GM23248 (cell line): ENCODE data around the gene MTRR. TPM values are rescaled to one million over a fixed set of nuclear protein-coding genes. Genes with fewer than 3 reads are reported as not detected.

ENCODE experiments used
- DNase-seq: peaks from one replicate; pipeline ENCODE4 v3.0.0-alpha.2; 2015
- H2AFZ ChIP-seq: fragments of 200-600 bp; sonication (generic); 2 replicates; pipeline ENCODE4 v1.6.1; 2016; ENCODE audit warnings: antibody characterized with exemption
- H3F3A ChIP-seq: fragments of 200-600 bp; sonication (generic); 2 replicates; pipeline ENCODE4 v1.6.1; 2016; ENCODE audit warnings: mild to moderate bottlenecking, antibody characterized with exemption, mixed run types; ENCODE audit not compliant: insufficient read depth
- H3K27ac ChIP-seq: fragments of 200-600 bp; sonication (generic); 2 replicates; pipeline ENCODE4 v1.5.1; 2016; ENCODE audit warnings: mild to moderate bottlenecking
- H3K27me3 ChIP-seq: fragments of 200-600 bp; sonication (generic); replicated peaks from 2 replicates; pipeline ENCODE4 v1.6.1; 2016; ENCODE audit warnings: mild to moderate bottlenecking; ENCODE audit not compliant: insufficient read depth
- H3K36me3 ChIP-seq: fragments of 200-600 bp; sonication (generic); 2 replicates; pipeline ENCODE4 v1.6.1; 2016; ENCODE audit warnings: low read depth, mild to moderate bottlenecking
- H3K4me1 ChIP-seq: fragments of 200-600 bp; sonication (generic); 2 replicates; pipeline ENCODE4 v1.6.1; 2016; ENCODE audit warnings: mild to moderate bottlenecking; ENCODE audit not compliant: insufficient read depth
- H3K4me2 ChIP-seq: fragments of 200-600 bp; sonication (generic); one replicate; pipeline ENCODE4 v1.6.1; 2016; ENCODE audit warnings: mild to moderate bottlenecking; ENCODE audit not compliant: unreplicated experiment
- H3K4me3 ChIP-seq: fragments of 200-600 bp; sonication (generic); 2 replicates; pipeline ENCODE4 v1.5.1; 2016; ENCODE audit warnings: mild to moderate bottlenecking
- H3K79me2 ChIP-seq: fragments of 200-600 bp; sonication (generic); 2 replicates; pipeline ENCODE4 v1.6.1; 2016; ENCODE audit warnings: mild to moderate bottlenecking; ENCODE audit not compliant: insufficient read depth
- H3K9ac ChIP-seq: fragments of 200-600 bp; sonication (generic); 2 replicates; pipeline ENCODE4 v1.6.1; 2016; ENCODE audit warnings: mild to moderate bottlenecking
- H3K9me2 ChIP-seq: fragments of 200-600 bp; sonication (generic); 2 replicates; pipeline ENCODE4 v1.6.1; 2016; ENCODE audit warnings: mixed run types, mild to moderate bottlenecking, moderate library complexity; ENCODE audit not compliant: insufficient read depth
- H3K9me3 ChIP-seq: fragments of 200-600 bp; sonication (generic); one replicate; pipeline ENCODE4 v1.6.1; 2017; ENCODE audit warnings: low read depth
- H4K20me1 ChIP-seq: fragments of 200-600 bp; sonication (generic); 2 replicates; pipeline ENCODE4 v1.6.0; 2016; ENCODE audit not compliant: insufficient read depth
- EZH2 ChIP-seq: fragments of 200-600 bp; sonication (generic); IDR thresholded peaks from 2 replicates; pipeline ENCODE4 v1.6.1; 2018; ENCODE audit warnings: antibody characterized with exemption, mild to moderate bottlenecking; ENCODE audit not compliant: insufficient read depth, poor library complexity, severe bottlenecking
- EZH2phosphoT487 ChIP-seq: fragments of 200-600 bp; sonication (generic); IDR thresholded peaks from 2 replicates; pipeline ENCODE4 v1.6.1; 2018; ENCODE audit warnings: antibody characterized with exemption, moderate library complexity, mild to moderate bottlenecking, low read depth; ENCODE audit not compliant: insufficient read depth
- WGBS, 2 experiments: methylation state at CpG; one replicate each; pipeline ENCODE4 v1.1.6; 2015 to 2017; ENCODE audit warnings: low lambda C conversion rate in 2 of 2, low coverage in 1 of 2; ENCODE audit errors: missing lambda C conversion rate in 2 of 2; 5-methylcytosine and 5-hydroxymethylcytosine counted together
- in situ Hi-C: fragments of 300-500 bp; cut with MboI; formaldehyde crosslinking; loops from 2 replicates; pipeline ENCODE4 v1.15.0; 2020
- polyA plus RNA-seq: library from polyadenylated mRNA; unstranded; fragments of >200 nt; fragmentation: Nextera tagmentation; extraction: Ambion mirVana; gene quantifications from 2 replicates; pipeline ENCODE4 v1.2.1, GENCODE V29; 2016
- total RNA-seq: library from RNA; depleted of rRNA; stranded (reverse); fragments of >200 nt; shearing (Covaris generic); gene quantifications from 2 replicates; pipeline ENCODE4 v1.2.3, GENCODE V29; 2014

Gene MTRR
- total and polyA plus RNA-seq, 2 experiments from 2014 or later = 27.6 to 29.3 TPM

GRCh38 chr5:7842531-7842930 lies 26.4 kb upstream of the MTRR start:
- Histone ChIP-seq H3K9me3 (no peaks in the 10 kb centered on the region), H3K4me2 (no peak overlapping the region), H3F3A (no peaks in the 10 kb centered on the region), H2AFZ (no peak overlapping the region), H3K4me1 (no peaks in the 10 kb centered on the region), H3K9me2 (no peaks in the 10 kb centered on the region), H3K79me2 (no peaks in the 10 kb centered on the region), H4K20me1 (no peaks in the 10 kb centered on the region), H3K9ac (no peak overlapping the region), H3K27me3 (peaks cover 14% of the 10 kb centered on the region), H3K4me3 (no peak overlapping the region), H3K27ac (no peak overlapping the region), H3K36me3 (no peaks in the 10 kb centered on the region)
- in situ Hi-C loops = no loop called here
- WGBS, 2 experiments = 21% methylated on average over 2 of the region's 2 CpGs
- TF ChIP-seq EZH2phosphoT487 = no peak
- TF ChIP-seq EZH2 = no peak
- no peak for DNase-seq

- in situ Hi-C loops = no loop called here
- H3K27me3 ChIP-seq = peaks cover 26% of the 10 kb centered on the region
- H3F3A ChIP-seq = no peaks in the 10 kb centered on the region
- no peaks in the 10 kb centered on the region for H3K9me3 ChIP-seq
- H2AFZ ChIP-seq = no peak overlapping the region
- no peaks in the 10 kb centered on the region for H3K9me2 ChIP-seq
- H4K20me1 ChIP-seq = no peaks in the 10 kb centered on the region
- no peaks in the 10 kb centered on the region for H3K4me1 ChIP-seq
- H3K79me2 ChIP-seq = no peaks in the 10 kb centered on the region
- no peak overlapping the region for H3K9ac ChIP-seq
- DNase-seq = no peak
- H3K27ac ChIP-seq = no peak overlapping the region
- TF ChIP-seq EZH2 = no peak
- no peak for TF ChIP-seq EZH2phosphoT487
- H3K4me2 ChIP-seq = no peak overlapping the region
- H3K4me3 ChIP-seq = no peak overlapping the region
- H3K36me3 ChIP-seq = no peaks in the 10 kb centered on the region
Measured at GRCh38 chr5:7844901-7845300, 24.0 kb upstream of the MTRR start.

- no peak for DNase-seq
- no peak overlapping the region for H2AFZ ChIP-seq
- no peaks in the 10 kb centered on the region for H3K36me3 ChIP-seq
- no peaks in the 10 kb centered on the region for H3K79me2 ChIP-seq
- no peak overlapping the region for H3K27ac ChIP-seq
- in situ Hi-C loops = no loop called here
- no peaks in the 10 kb centered on the region for H3K9me3 ChIP-seq
- H4K20me1 ChIP-seq = no peaks in the 10 kb centered on the region
- TF ChIP-seq EZH2 (no peak), EZH2phosphoT487 (no peak)
- no peaks in the 10 kb centered on the region for H3K9me2 ChIP-seq
- no peak overlapping the region for H3K4me2 ChIP-seq
- H3K4me1 ChIP-seq = no peaks in the 10 kb centered on the region
- no peak overlapping the region for H3K4me3 ChIP-seq
- no peak overlapping the region for H3K9ac ChIP-seq
- no peaks in the 10 kb centered on the region for H3F3A ChIP-seq
- 53% methylated on average over 7 of the region's 7 CpGs for WGBS, 2 experiments
- peaks cover 29% of the 10 kb centered on the region for H3K27me3 ChIP-seq
Measured at GRCh38 chr5:7845557-7845956, 23.4 kb upstream of the MTRR start.

GRCh38 chr5:7846327-7846726 lies 22.6 kb upstream of the MTRR start:
- Histone ChIP-seq H3K79me2 (no peaks in the 10 kb centered on the region), H3K27ac (no peak overlapping the region), H4K20me1 (no peaks in the 10 kb centered on the region), H3F3A (no peaks in the 10 kb centered on the region), H3K36me3 (no peaks in the 10 kb centered on the region), H3K4me3 (no peak overlapping the region), H3K9me2 (no peaks in the 10 kb centered on the region), H3K9ac (no peak overlapping the region), H2AFZ (no peak overlapping the region), H3K4me1 (no peaks in the 10 kb centered on the region), H3K4me2 (no peak overlapping the region), H3K9me3 (no peaks in the 10 kb centered on the region), H3K27me3 (peaks cover 29% of the 10 kb centered on the region)
- WGBS, 2 experiments = 73 to 80% methylated on average over 5 of the region's 5 CpGs
- in situ Hi-C loops = no loop called here
- TF ChIP-seq EZH2phosphoT487 = no peak
- no peak for TF ChIP-seq EZH2
- DNase-seq = no peak

GRCh38 chr5:7848296-7848695 lies 20.7 kb upstream of the MTRR start:
- in situ Hi-C loops = no loop called here
- no peak overlapping the region for H3K4me2 ChIP-seq

More at GRCh38 chr5:7848296-7848695, 20.7 kb upstream of the MTRR start:
- Histone ChIP-seq H3K9me3 (no peaks in the 10 kb centered on the region), H3F3A (no peaks in the 10 kb centered on the region), H3K27me3 (peaks cover 27% of the 10 kb centered on the region), H3K4me1 (no peaks in the 10 kb centered on the region), H3K9me2 (no peaks in the 10 kb centered on the region), H3K9ac (no peak overlapping the region), H3K79me2 (no peaks in the 10 kb centered on the region), H2AFZ (no peak overlapping the region), H3K4me3 (no peak overlapping the region), H4K20me1 (no peaks in the 10 kb centered on the region), H3K27ac (no peak overlapping the region), H3K36me3 (no peaks in the 10 kb centered on the region)
- 85 to 100% methylated on average over 2 of the region's 2 CpGs for WGBS, 2 experiments
- TF ChIP-seq EZH2 (no peak), EZH2phosphoT487 (no peak)
- no peak for DNase-seq
